AG20443 (cell line): ENCODE data around the gene MRPL55.

Experiments
- DNase-seq: peaks from one replicate; pipeline ENCODE4 v3.0.0; 2012; ENCODE audit warnings: low spot score, mixed read lengths

Gene MRPL55

GRCh38 chr1:228109073-228109961 lies at the start of gene MRPL55:
TSS of gene MRPL55 (minus strand) at chr1:228109299. CDS start at chr1:228108260, 1,039 bp downstream.
- peak; percentile 97 for DNase-seq

- DNase-seq = no peak
Measured at GRCh38 chr1:228158151-228159007, 49.3 kb upstream of the MRPL55 start.

- no peak for DNase-seq
Measured at GRCh38 chr1:228157729-228158126, 48.6 kb upstream of the MRPL55 start.

DNA sequence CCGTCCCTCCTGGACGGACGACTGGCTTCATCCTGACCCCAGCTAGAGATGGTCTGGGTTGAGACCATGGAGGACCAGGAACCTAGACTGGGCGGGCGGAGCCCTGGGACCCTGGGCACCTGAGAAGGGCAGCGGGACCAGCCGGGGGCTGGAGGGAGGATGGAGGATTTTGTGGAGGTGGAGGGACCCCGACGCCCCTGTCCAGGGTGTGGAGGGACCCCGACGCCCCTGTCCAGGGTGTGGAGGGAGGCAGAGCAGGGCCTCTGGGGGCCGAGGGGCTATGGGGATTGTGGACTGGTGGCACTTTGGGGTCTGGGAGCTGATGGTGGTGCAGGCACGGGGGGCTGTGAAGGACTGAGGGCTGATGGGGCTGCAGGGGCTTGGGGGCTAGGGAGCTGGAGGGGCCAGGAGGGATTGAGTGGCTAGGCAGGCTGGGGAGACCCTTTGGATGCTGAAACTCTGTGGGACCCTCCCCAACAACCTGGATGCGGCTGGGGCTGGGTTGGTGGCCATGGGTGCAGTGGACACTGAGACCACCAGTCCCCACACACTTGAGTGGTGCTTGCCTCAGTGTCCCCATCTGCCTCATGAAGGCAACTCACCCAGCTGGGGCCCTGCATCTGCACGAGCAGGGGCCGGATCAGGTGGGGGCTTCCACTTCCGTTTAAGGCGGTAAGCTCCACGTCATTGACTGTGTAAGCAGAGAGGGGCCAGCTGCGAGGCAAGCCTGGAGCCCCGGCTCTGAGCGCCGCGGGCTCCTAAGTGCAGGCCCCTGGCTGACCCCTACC lies 48.0 kb upstream of the MRPL55 start:
- DNase-seq = no peak

DNA sequence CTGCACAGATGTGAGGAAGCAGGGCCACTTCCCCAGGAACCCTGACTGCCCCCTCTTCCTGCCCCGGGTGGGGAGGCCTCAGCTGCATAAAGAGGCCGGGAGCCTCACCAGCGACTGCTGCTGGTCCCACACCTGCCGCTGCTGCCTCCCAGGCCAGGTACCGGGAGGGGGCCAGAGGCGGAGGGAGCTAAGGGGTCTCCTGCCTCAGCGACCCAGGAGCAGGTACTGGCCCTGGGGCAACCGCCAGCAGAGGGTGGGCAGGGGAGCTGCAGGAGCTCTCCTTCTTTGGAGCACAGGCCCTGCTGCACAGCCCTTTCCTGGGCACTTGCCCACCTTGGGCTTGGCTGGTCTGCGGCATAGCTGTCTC lies 47.4 kb upstream of the MRPL55 start:
- no peak for DNase-seq

DNA sequence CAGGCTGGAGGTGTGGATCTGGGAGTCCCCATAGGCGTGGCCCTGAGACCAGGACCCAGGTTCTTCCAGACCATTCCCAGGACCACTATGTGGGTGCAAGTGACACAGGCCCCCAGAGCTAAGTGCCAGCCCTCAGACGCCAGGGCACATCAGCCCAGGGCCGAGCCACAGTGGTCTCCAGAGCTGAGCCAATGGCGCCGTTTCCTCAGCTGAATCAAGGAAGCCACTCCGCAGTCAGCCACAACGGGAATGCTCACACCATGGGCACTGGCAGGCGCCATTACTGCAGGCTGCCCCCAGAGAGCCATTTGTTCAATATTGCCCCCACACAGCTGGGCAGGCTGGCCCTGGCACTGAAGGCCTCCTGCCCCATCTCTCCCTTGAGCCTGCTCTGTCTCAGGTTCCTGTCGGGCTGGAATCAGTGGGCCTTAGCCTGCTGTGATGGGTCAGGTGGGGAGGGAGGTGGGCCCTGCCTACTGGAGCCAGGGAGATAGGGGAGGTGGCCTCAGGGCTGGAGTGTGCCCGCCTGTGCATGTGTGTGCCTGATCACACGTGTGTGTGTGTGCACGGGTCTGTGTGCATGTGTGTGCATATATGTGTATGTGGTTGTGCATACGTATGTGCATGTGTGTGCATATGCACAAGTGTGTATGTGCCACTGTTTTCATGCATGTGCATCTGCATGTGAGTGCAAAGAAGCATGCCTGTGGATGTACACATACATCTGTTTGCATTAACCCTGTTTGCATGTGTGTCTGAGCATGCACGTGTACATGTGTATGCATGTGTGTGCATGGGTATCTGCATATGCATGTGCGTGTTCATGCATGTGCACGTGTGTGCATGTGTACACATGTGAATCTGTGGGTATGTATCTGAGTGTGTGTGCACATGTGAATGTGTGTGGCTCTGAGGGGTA lies 46.8 kb upstream of the MRPL55 start:
- no peak for DNase-seq

GRCh38 chr1:228154670-228155571 lies 45.8 kb upstream of the MRPL55 start:
- DNase-seq = no peak

DNA sequence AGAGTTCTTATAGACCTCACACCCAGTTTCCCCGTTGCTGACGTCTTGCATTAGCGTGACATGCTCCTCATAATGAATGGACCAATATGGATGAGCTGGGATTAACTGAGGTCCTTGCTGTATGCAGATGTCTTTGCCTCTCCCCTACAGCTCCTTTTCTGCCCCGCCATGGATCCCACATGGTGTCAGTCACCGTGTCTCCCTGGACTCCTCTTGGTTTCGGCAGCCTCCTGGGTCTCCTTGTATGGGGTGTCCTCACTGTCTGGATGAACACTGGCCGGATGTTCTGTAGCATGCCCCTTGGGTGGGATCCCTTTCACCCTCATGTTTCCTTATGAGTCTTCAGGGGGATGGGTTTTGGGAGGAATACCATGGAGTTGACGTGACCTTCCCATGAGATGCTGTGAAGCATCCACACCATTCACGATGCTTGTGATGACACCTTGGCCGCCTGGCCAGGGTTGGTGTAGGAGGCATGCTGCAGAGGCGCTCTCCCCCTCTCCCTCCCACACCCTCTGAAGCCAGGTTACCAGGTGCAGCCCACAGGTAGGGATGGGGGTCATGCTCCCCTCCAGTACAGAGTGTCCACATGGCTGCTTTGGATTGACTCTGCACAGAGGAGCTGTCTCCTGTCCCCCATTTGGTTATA lies 45.0 kb upstream of the MRPL55 start:
- DNase-seq = no peak

- DNase-seq = no peak
Measured at GRCh38 chr1:228152918-228153258, 43.8 kb upstream of the MRPL55 start.

GRCh38 chr1:228152097-228152917 lies 43.2 kb upstream of the MRPL55 start:
- DNase-seq = no peak

DNA sequence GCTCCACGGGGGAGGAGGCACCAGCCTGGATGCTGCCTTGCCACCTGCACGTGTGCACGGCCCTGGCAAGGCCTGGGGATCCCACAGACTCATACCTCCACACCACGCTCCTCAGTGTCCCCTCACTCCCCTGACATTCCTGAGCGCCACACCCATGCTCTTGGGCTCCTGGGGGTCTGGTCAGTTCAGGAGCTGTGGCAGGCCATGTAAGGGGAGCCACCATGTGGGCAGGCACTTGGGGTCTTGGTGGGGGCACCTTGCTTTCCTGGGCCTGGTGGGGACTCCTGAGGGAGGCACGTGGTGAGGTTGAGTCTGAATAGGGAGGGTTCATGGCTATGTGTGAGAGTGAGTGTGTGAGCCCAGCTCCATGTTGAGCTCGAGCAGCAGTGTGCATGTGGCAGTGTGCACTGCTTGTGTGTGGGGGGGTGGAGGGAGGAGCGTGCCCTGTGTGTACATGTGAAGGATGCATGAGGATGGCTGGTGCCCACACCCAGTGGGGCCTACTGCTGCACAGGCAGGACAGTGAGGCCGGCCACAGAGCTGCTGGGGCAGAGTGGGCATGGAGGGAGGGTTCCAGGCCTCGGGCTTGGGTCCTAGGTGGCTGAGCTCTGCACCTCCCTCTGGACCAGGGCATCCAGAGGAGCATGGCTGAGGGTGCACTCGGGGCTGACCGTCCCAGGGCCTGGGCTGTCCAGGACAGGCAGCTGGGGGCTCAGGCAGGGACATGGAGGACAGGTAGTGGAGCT lies 42.3 kb upstream of the MRPL55 start:
- DNase-seq = no peak

DNA sequence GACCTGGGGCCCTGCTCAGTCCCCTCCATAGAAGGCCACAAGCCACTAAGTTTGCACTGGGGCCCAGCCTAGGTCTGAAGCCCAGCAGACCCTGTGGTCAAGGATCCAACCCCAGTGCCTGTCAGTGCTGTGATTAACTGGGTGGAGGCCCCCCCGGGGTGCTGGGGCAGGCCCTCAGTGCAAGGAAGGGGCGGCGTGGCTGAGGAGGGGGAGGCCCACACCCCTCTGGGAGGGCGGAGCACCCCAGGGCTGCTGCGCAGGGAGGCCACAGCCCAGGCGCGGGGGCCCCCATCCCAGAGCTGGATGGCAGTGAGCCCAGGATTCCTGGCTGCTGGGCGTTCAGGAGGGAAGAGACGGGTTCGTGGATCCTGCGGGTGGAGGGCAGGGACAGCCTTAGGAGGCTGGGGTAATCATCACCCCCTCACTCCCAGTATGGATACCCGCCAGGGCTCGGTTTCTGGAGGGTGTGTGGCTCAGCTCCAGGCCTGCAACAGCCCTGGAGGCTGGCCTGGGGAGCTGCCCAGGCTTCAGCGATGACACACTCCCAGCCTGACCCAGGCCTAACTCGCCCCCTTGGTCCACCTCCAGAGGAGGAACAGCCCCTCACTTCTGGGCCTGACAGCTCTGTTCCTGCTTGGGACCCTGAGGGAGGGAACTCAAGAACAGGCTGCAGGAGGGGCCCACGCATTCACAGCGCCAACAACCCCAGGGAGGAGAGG lies 41.5 kb upstream of the MRPL55 start:
- DNase-seq = peak; percentile 88

DNA sequence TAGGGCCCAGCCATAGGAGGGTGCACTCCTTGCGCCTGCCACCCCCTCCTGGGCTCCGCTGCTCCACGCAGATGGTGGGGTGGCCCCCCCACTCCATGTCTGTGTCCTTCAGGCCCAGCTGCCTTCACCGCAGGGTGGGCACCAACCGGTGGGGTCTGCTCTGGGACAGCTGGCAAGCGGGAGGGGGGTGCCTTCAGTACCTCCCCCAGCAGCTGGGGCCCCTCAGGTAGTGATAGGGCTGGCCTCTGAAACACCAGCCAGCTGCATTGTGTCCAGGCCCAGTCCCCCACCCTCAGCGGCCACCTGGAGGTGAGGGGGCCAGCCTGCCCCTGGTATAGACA lies 41.0 kb upstream of the MRPL55 start:
- no peak for DNase-seq

GRCh38 chr1:228149406-228150119 lies 40.5 kb upstream of the MRPL55 start, which contains the start of gene GJC2:
TSS of gene GJC2 (plus strand) at chr1:228149930. CDS start at chr1:228157759, 7,829 bp downstream.
- peak; percentile 64 for DNase-seq

GRCh38 chr1:228148935-228149405 lies 39.9 kb upstream of the MRPL55 start:
- DNase-seq = no peak

- DNase-seq = no peak
Measured at GRCh38 chr1:228148196-228148861, 39.2 kb upstream of the MRPL55 start.
